GF-D8 (cell line): ENCODE measurements around the gene SHMT2.

Experiments
- DNase-seq: peaks from one replicate; lab custom pipeline; 2025; lab: John Stamatoyannopoulos, UW

Gene SHMT2

DNA sequence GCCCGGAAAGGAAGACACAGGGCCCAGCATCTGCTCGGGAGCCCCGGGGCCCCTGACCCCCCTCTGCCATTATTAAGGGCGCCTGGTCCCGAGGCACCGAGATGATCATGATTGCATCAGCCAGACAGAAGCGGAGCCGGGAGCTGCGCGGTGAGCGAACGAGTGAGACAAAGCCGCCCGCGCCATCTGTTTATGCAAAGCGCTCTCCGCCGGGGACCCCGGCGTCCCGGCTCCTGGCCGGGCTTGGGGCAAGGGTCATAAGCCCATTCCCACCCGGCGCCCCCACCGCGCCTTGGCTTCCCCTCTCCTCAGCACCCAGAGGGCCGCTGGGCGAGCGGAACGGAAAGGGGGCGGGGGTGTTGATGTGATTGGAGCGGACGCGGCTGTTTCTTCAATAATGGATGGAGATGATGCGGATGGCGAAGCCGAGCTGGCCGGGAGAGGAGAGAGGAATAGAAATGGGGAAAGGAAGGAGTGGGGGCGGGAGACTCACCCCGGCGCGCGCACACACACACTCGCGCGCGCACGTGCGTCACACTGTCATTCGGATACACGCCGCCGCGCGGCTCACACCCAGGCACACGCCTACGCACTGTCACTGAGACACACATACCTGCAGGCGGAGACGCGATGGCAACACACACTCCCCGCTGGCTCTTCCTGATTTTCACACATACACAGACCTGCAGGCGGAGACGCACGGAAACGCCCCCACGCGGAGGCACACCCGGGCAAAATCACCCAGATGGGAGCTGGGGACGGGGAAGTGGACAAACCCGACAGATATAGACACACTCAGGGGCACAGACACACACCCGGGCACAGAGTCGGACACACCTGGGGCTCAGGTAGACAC, 10.8 kb downstream of the SHMT2 start:
- peak; percentile 17 for DNase-seq

DNA sequence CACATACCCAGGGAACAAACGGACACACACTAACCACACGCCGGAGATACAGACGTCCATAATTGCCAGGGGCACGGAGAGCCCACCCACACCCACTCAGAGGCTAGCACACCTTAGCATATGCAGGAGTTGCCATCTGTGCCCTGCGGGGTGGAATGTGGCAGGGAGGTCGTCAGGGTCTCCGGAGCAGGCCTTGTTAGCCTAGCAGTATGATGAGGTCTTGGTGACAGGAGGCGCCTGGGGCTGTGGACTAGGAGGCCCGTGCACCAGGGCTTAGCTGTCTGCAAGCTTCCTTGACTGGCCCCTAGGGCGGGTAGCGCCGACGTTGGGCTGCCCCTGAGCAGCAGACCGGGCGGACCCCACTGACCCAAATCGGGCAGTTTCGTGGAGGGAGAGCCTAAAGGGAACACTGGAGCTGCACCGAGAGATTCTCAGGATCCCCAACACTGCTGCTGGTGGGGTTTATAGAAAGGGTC, 11.5 kb downstream of the SHMT2 start:
- DNase-seq, result no peak

GRCh38 chr12:57241402-57242310, 12.1 kb downstream of the SHMT2 start:
- DNase-seq, result no peak

- no peak for DNase-seq
These were observed 12.8 kb downstream of the SHMT2 start for GRCh38 chr12:57242329-57242690.

DNA sequence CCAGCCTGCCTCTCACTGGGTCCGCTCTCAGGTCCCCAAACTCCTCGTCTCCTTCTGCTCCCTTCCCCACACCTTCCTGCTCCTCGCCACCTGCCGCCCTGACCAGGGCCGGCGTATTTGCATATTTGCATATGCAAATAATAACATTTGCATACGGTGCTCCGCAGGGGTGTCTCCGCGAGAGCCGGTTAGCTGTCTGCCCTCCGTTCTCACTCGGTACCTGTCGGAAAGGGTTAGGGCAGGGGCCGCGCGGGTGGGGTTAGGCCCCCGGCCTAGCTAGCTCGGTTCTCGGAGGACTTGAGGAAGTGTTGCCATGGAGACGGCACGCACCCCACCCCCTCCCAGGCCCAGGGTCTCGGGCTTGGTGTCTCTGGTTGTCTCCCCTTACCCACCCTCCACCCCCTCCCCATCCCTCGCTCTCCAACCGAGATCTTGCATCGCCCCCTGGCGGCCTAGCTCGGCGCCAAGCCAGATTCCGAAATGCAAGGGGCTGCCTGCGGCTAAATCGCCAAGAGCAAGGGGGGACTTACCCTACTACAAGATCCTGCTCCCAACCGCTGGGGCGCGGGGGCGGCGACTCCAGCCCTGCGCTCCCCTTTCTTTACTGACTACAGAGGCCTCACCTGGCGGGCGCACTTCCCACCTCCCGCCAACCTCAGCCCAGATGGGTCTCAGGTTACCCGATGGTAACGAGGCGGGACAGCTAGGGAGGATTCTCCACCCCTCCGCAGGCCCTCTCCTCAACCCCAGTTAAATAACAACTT, 13.4 kb downstream of the SHMT2 start:
- DNase-seq, result peak; percentile 26

DNA sequence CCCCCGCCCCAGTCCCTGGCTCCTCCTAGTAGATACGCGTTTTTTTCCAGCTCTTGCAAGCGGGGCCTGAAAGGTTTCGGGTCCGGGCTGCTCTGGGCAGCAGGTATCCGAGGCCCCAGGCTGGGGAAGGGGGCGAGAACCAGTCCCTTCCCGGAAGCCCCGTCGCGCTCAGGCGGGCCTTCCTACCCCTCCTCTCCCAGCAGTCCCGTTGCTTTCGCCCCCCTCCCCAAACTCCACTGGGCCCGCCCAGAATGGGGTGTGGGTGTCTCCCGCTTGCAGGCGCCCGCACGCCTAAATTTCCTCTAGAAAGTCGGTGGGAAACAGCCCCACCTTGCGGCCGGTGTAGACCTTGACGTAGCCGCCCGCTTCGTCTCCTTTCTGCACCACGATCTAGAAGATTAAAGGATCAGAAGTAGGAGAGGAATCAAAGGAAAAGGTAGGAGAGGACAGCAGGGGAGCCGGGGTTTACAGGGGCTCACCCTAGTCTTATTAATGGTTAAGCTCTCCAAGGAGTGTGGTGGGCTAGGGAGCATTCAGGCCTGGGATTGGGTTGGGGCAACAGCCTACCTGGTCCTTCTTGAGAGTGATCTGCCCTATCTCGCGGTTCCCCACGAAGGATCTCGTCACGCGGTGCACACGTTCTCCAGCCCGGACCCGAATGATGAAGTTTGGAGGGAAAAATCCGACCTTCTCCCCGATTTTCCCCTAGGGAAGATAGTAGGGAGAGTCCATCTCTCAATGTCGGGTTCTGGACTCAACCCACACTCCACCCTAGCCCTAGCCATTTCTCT, 14.2 kb downstream of the SHMT2 start:
- peak; percentile 31 for DNase-seq

DNA sequence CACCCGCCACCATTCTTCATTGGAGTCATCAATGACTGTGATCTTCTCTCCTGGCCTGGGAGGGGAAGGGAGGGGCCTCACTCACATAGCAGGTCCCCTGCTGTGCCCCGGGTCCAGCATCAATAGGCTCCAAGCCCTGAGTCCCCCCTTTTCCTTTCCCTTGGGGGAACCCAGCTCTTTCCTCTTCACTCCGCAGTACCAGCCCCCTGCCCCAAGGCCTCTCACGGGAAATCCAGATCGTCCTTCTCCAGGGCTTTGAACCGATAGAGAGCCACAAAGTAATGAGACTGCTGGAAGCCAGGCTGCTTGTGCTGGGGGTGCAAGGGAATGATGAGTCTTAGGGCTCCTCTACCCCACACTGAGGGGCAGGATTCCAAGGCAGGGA, 14.8 kb downstream of the SHMT2 start:
- DNase-seq, result no peak

- DNase-seq, result no peak
These were observed 17.5 kb downstream of the SHMT2 start for GRCh38 chr12:57247041-57247440.

DNA sequence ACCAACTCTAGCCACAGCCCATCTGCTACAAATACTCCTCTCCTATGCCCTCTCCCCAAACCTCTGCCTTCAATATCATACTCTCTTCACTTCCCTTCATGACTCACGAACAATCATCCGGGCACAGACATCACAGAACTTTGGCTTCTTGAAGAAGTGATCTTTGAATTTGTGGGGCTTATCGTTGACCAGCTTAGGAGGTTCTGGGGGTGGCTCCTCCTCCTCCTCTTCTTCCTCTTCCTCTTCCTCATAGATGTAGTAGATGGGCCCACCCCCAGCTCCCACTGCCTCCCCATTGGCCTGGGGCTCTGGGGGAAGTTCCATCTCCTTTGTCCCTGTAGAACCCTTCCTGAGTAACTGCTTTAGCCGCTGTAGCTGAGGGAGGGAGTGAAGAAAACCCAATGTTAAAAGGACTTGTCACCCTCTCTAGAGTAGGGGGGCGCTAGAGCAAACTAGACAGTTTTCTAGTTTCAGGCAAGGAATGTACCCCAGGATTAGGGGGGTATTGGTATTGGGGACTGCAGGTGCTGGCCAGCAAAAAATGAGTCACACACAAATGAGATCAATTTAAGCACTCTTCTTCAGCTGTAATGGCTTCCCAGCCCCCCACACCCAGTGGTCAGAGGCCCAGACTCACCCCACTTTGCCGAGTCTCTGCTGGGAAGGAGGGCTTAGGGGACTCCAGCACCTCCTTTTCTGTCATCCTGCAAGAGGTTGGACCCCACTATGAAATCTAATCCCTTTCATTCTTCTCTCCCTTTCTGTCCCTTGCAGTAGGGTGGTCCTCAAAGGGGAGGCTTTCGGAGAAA, 19.6 kb downstream of the SHMT2 start:
- DNase-seq, result peak; percentile 60

GRCh38 chr12:57250541-57250940, 21.0 kb downstream of the SHMT2 start:
- DNase-seq, result no peak

GRCh38 chr12:57250956-57251355, 21.4 kb downstream of the SHMT2 start, which contains the start of gene STAC3:
Gene STAC3, minus strand, starts transcription at chr12:57251187. Its CDS starts 1,551 bp downstream, at chr12:57249636.
- DNase-seq, result no peak

DNA sequence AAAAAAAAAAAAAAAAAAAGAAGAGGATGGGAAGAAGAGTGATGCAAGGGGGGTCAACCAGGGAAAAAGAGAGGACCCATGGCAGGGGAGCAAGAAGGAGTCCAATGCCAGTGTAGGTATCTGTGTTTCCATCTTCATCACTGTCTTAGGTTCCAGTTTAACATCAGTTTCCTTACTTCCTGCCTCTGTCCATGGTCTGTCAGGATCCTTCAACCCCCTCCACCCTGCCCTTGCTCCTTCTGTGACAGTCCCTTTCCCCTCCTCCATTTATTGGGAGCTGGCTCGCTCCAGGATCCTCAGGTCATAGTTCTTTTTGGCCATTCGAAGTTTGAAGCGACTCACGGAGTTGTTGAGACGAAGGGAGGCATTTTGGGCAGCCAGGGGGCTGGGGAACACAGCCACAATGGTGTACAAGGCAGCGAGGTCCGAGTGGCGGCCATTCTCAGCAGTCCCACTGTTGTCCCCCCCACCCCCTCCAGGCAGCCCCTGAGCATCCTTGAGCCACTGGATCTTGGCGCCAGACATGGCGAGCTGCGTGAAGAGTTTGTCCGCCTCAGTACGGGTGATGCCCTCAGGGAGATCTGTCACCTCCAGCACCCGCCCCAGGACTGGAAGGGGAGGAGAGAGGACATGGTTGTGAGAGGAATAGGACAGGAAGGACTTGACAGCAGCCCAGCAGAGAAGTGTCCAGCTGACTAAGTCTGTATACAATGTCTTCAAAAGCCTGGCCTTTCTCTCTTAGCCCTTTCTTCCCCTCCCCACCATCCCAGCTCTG, 25.2 kb downstream of the SHMT2 start:
- DNase-seq, result no peak

- no peak for DNase-seq
These were observed 26.4 kb downstream of the SHMT2 start for GRCh38 chr12:57255916-57256315.

DNA sequence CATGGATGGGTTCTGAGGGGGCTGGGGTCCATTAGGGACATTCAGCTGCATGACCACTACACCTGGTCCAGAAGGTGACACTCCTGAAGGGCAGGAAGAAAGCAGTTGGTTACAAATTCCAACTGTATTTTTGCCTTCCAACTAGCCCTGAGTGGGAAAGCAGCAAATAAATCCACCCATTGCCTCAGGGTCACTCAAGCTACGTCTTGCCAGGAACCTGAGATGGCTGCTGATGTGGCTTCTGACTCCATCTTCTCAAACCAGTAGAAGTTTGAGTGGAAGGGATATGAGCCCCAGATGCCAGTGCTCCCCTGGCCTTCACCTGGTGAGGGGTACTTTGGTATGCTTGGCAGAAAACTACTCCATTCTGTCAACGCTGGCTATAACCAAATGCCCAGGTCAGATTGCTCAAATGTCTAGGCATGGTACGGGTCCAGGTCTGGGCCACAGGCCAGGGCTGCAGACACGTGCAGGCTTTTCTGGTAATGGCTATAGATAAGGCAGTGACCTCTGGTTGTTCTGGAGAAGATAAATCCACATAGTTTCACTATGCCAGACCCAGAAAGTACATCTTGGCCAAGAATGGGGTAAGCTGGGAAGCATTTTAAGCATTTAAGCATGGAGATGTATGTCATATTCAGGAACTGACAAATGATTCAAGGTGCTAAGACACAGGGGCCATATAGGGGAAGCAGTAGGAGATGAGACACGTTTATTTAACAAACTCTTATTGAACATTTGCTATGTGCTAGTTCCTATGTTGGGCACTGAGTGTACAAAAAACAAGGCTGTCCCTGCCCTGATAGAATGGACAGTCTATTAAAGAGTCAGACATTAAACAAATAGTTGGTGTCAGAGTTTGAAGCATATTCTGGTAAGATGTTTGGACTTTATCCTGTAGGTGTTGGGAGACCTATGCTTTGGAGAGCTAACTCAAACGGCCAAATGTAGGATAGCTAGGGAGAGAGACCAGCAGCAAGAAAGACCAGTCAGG, 29.8 kb downstream of the SHMT2 start:
- no peak for DNase-seq

DNA sequence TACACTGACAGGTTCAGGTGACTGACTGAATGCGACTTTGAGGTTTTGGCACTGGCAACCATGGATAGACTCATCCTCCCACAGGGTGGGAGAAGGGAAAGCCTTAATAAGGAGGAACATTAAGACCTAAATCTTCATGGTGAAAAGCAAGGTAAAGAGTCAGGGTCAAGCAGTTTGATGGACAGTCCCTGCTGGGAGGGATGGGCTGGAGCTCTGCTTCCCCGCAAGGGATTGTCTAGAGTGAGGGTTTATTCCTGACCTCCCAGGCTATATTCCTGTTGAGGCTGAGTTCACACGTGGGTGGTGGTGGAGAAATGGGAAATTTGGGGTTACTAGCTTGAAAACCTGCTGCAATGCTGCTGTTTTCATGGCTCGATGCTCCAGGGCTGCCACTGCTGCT, 30.9 kb downstream of the SHMT2 start:
- DNase-seq, result no peak

DNA sequence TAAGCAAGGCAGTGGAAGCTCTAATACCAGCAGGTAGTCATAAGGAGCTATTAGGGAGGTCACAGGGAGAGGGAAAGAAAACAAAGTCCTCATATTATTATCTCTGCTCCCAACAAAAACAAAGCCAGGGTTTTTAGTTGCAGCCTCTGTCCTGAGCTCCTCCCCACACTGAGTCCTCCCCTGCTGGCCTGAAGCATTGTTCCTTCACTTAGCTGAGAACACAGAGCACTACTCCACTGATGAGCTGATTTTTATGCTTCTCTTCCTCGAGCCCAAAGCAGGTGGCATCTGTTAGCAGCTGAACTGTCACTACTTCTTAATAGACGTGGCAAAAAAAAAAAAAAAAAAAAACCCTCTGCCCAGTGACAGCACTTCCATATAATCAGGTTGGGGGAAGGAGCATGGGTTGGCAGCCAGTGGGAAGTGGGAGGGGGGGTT, 31.9 kb downstream of the SHMT2 start:
- DNase-seq, result no peak

DNA sequence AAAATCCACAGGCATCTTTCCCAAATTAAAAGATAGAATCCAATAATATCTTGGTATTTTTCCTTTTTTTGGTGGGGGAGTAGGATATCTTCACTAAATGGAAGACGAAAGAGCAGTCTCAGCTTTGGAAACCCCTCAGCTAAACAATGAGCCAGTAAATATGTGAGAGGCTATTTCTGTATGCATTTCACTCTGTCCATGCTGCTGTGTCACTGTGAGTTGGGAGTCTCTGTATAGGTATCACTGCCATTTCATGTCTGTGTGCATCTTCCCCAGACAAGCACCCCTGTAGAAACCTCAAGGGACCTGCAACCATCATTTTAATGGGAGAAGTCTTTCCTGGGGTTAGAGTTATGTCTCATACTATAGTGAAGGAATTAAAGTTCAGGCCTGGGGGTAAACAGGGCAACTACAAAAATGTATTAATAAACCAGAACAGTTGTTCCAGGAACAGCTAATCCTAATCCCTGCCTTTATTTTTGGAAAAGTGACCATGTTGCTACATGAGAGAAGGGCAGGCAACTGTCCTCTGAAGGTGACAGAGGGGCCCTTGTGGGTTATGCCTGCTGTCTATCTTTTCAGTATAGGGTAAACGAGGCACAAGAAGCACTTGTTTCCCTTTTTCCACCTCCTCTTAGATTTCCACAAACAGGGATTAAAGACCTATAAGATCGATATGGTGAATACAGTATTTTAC, 32.8 kb downstream of the SHMT2 start:
- DNase-seq, result no peak

DNA sequence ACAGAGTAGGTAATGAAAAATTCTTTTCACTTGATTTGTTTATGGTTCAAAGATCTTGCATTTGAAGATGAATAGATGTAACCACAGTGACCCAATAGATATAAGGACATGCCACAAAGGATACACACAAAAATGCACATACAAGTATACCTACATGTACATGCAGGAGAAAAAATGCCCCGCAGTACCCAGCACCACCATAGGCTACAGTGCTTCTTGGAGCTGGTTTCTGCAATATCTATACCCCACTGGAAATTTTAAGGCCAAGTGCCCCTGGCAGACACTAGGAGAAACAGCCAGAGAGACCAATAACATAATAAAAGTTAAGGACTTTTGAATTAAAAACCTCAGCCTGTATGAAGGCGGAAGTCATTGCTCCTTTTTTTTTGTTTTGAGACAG, 33.6 kb downstream of the SHMT2 start:
- no peak for DNase-seq
